ENCODE measurements around the gene TRMT61A.
"Not testable (repeated sequence)": the region's sequence is repeated elsewhere in the genome, so short reads cannot be mapped to it uniquely, and the experiment has no call there.

TRMT61A gene

GRCh38 chr14:103522649-103523574 is 6.1 kb upstream of the TRMT61A start, which contains the start of gene CKB:
CKB (minus strand) TSS chr14:103522830; CDS start chr14:103522493, 337 bp downstream.
- DNase-seq (ENCODE audit: low read depth) = no peak

DNA sequence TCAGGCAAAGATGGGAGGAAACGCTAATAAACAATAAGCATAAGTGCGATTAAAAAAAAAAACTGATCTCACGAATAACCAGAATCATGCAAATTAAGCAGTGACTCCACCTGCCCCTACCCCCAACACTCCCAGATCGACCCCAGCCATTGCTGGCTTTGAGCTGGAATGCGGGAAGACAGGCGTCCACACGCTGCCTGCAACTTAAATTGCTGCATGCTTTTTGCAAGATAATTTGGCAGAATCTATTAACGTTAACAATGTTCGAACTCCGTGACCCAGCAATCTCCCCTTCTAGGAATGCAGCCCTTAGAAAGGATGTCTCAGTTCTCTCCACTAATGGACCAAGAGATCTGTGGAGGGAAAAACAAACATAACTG is 5.4 kb upstream of the TRMT61A start:
- DNase-seq (ENCODE audit: low read depth) = no peak

DNA sequence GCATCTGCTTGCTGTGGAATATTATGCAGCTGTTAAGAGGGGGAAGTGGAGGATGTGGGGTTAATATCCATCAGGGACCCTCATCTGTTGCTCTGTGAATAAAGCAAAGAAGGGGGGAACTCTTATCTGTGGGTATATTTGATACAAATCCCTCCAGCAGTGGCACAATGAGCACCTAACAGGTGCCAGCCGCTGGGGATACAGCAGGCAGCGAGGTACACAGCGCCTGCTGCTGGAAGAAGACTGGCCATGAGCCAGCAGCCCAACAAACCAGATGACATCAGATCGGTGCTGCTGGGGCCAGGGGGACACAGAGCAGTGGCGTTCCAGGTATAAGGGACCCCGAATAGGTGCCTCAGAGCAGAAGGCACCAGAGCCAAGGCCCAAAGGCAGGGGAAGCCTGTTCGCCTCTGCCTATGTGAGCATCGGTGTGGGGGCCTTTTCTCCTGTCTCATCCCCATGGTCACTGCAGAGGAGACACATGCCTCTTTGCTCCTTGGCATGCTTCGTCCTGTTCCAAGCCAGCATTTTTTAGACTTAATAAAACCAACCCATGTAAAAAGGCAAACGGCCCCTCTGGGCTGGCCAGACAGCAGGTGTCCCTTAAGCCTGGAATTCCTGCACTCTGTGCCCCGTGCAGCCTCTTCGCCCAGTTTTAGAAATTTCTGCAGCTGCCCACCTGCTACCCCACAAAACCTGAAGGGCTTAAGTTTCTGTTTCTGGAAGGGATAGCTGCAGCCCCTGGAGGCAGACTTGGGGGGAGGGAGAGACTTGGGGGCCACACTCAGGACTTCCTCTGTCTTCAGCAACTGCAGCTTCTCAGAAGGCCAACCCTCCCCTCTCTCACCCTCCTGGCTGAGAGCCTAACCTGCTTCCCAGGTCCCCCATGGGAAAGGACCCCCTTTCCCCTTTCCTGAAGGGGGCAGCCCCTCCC is 4.7 kb upstream of the TRMT61A start:
- DNase-seq (ENCODE audit: low read depth) = no peak

GRCh38 chr14:103525430-103526246 is 3.4 kb upstream of the TRMT61A start:
- DNase-seq (ENCODE audit: low read depth) = not testable (repeated sequence)

DNA sequence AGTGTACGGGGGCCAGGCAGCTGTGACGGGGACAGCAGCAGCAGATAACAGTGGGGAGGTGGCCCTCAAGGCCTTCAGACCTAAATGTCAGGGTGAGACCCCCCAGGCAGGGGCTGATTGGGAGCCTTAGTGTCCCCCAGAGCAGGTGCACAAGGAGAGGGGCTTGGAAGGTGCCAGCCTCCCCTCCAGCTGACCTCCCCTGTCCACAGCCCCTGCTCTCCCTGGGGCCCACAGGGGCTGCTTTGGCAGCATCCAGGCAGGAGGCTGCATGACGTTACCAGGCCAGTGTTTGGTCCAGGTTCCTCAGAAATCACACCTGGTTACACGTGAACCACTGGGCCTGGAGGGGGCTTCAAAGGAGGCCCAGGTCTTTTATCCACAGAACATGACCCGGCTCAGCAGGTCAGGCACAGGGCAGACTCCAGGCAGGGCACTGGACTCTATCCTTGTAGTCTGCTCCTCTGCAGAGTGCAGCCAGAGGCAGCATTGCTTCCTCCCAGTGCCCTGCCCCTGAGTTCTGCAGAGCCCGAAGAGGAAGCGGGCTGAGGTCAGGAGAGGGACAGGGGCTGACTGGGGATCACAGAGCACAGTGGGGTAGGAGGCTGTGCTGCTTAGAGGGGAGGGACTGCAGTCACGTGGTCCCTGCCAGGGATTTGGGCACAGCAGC is 2.6 kb upstream of the TRMT61A start:
- DNase-seq (ENCODE audit: low read depth) = no peak

GRCh38 chr14:103526914-103527248 is 2.1 kb upstream of the TRMT61A start:
- DNase-seq (ENCODE audit: low read depth) = no peak

DNA sequence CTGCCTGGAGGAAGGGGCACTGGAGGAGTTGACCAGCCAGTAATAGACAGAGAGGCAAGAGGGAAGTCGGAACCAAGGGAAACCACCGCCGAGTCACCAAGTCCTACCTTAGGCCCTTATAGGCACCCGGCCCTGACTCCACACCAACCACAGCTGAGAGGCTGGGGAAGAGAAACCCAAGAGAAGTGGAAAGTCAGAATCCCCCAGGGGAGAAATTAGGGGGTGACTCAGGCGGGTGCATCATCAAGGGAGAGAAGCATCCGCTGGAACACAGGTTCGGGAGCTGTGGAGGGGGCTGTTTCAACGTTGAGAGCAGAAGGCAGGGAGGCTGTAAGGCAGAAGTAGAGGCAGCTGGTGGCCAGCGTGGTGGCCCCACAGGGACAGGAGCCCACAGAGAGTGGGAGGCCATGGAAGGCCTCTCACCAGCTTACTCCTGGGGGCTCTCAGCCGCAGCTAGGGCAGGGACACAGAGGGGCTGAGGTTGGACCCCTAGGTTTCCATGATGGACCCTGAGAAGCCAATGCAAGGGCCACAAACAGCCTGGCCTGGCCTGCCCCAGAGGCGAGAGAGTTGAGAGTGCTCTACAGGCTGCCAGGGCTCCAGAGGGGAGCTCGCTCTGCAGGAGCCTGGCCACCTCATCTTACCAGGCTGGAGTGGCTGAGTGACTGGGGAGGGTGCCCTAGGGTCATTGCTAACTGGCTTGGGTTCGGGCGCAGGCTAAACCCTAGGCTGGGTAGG is 1.4 kb upstream of the TRMT61A start:
- DNase-seq (ENCODE audit: low read depth) = no peak

DNA sequence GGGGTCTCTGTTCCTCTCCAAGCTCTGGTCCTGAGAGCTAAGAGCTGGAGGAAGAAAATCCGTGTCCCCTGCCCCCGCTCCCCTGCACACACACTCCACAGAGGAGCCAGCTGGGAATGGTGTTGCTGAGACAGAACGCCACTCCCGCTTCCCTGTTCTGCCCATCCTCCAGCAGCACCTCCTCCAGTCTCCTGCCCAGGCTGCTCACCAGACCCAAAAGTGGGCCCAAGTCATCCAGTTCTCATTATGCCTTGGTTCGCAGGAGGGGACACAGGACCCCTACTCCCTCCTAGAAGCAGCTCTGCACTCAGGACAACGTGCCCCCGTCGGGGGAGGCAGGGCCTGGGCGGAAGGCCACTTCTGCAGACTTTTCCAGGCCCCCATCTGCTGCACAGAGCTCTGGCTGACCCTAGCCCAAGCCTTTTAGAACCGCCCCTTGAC is 830 bp upstream of the TRMT61A start:
- no peak for DNase-seq (ENCODE audit: low read depth)

DNA sequence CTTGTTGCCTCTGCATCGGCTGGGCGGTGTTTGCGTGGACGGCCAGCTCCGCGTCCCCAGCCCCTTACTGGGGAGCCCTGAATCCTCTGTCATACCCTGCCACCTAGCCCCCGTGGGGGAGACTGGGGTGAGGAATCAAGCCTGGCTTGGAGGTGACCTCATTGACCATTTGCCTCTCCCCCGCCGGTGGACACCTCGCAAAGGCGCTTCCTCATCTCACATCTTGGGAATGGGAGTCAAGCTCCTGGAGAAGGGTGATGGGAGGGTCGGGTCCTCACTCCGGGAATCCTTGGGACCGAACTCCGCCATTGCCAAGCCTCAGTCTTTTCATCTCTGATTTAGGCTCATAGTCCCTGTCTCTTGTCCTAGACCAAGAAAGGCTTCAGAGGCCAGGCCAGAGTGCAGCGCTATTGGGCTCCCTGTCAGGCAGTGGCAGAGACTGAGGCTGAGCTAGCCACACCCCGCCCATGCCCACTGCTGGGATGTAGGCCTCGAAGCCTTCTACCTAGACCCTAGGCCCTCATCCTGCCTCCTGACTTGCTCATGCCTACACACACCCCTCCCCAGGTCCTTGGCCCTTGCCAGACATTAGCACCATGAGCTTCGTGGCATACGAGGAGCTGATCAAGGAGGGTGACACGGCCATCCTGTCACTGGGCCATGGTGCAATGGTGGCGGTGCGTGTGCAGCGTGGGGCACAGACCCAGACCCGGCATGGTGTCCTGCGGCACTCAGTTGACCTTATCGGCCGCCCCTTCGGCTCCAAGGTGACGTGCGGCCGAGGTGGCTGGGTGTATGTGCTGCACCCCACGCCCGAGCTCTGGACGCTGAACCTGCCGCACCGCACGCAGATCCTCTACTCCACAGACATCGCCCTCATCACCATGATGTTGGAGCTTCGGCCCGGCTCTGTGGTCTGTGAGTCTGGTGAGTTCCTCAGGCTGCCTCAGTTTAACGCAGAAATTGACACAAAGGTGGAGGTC is 678 bp downstream of the TRMT61A start:
- DNase-seq (ENCODE audit: low read depth) = no peak

GRCh38 chr14:103530390-103530789 is 1.4 kb downstream of the TRMT61A start:
- DNase-seq (ENCODE audit: low read depth) = no peak

GRCh38 chr14:103530831-103531230 is 1.8 kb downstream of the TRMT61A start:
- DNase-seq (ENCODE audit: low read depth) = no peak

DNA sequence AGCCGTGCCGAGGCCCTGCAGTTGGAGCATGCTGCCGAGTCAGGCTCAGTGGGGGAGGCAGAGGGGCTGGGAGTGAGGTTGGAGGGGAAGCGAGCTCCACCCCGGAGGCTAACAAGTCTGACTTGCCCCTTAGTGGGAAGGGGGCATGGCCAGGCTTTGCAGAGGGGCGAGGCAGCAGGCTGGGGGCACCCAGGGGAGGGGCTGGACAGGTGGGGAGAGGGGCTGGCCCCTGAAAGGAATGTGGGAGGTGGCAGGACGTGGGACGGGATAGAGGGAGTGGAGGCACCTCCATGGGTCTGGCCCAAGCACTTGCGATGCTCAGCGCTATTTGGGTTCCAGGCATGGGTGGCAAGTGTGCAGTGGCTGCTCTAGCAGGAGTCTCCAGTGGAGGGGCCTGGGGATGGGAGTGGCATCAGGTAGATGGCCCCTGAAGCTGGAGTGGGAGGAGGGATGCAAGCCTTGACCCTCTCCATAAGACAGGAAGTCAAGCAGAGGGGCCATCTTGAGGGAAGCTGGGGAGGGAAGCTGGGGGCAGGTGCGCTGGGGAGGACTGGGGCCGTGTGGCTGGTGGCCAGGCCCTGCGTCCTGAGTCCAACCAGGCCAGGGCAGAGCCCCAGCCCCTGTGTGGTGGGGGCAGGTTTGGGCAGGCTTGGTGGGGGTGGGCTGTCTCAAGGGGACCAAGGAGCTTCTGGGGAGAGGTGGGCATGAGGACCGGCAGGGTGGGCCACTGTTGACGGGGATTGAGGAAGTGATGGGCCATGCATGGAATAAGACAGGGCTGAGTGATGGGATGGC is 2.6 kb downstream of the TRMT61A start:
- no peak for DNase-seq (ENCODE audit: low read depth)

- DNase-seq (ENCODE audit: low read depth) = no peak
These were observed 3.5 kb downstream of the TRMT61A start for GRCh38 chr14:103532216-103533136.

DNA sequence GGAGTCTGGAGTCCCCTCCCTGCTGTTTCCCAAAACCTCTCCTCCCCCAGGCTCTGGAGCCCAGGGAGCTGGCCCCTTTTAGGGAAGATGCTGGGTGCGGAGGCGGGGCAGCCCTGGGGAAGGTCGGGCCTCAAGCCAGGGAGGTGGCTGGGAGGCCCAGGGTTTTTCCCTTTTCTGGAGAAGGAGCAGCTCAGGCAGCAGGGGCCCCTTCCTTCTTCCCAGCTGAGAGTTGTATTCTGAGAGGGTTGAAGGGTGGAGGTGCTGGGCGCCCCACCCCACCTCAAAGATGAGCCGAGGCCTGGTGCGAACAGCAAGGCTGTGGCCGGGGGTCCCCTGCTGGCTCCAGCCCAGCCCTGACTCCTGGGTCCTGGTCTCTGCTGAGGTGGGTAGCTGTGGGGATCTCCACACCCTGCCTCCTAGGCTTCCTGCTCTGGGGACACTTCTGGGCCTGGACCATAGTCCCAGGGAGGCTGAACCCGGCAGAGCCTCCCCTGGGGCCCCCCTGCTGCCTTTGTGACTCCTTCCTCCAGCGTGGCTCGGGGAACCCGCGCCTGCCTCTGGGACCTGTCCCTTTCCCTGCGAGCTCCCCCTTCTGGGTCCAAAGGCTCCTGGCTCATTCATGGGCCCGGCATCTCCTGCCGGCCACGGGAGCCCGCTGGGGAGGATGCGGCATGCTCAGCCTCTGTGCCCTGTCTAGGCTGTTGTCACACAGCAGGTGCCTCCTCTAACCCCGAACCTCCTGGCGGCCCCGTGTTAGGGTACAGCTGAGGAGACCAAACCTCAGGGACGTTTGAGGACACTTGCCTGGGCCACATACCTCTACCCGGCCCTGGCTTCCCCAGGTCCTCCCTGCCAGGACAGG is 4.4 kb downstream of the TRMT61A start:
- no peak for DNase-seq (ENCODE audit: low read depth)

GRCh38 chr14:103533999-103534575 is 5.1 kb downstream of the TRMT61A start:
- DNase-seq (ENCODE audit: low read depth) = no peak

GRCh38 chr14:103534576-103535061 is 5.6 kb downstream of the TRMT61A start:
- no peak for DNase-seq (ENCODE audit: low read depth)
